GM12874 (cell line): ENCODE data around the gene SLC66A3.

ENCODE experiments used
- TF ChIP-seq, protein P1 (sequence below): IDR thresholded peaks from 2 replicates; pipeline ENCODE4 v1.5.1; 2011; ENCODE audit warnings: low read depth, mild to moderate bottlenecking, control low read depth, low read length, moderate library complexity; ENCODE audit not compliant: insufficient read depth

The SLC66A3 gene

DNA sequence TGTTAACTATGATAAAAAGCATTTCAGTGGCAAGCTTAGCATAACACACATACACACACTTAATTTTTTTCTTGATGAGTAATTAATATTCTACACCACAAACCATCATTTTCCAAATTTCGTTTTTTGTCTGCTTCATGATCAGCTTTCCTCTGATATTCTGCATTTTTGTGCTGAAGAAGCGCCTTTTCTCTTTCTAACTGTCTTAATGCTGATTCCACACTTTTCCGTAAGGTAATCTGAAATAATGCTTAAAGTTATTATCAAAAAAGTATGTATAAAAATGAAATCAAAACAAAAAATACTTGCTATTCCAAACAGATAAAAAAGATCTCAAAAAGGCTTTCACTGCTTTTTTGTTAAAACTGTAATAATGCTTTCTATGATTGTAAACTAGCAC is 60.1 kb downstream of the SLC66A3 start:
- TF ChIP-seq, protein P1, sequence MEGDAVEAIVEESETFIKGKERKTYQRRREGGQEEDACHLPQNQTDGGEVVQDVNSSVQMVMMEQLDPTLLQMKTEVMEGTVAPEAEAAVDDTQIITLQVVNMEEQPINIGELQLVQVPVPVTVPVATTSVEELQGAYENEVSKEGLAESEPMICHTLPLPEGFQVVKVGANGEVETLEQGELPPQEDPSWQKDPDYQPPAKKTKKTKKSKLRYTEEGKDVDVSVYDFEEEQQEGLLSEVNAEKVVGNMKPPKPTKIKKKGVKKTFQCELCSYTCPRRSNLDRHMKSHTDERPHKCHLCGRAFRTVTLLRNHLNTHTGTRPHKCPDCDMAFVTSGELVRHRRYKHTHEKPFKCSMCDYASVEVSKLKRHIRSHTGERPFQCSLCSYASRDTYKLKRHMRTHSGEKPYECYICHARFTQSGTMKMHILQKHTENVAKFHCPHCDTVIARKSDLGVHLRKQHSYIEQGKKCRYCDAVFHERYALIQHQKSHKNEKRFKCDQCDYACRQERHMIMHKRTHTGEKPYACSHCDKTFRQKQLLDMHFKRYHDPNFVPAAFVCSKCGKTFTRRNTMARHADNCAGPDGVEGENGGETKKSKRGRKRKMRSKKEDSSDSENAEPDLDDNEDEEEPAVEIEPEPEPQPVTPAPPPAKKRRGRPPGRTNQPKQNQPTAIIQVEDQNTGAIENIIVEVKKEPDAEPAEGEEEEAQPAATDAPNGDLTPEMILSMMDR, result no peak

DNA sequence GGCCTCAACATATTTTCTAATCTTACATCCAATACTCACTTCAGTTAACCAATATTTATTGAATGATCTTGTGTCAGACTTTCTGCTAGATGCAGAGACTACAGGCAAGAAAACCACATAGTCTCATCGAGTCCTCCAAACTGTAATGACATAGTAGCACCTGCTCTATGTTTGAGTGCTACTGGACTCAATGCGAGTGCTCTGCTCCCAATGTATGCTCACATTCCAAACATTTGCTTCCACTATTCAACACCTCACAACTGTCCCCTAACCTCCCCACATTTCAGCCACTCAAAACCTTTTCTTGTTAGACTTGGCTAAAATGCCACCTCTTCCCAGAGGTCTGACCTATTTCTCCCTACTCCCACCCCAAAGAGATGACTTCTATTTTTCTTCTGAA is 65.2 kb downstream of the SLC66A3 start:
- TF ChIP-seq, protein P1, result no peak

DNA sequence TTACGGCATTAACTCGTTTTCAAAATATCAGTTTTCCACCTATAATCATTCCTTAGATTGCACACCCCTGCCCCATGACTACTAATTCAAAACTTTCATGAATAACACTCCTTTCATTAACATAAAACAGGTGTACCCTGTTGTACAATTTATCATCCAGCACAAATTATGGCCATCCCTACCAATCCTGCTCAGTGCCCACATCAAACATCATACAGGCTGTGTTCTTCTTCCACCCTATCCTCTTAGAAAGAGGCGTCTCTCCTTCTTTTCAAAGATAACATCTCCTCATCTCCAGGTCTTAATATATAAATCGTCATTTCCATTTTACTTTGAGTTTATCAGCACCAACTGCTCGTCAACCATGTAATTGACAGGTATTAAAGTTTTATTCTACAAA is 67.6 kb downstream of the SLC66A3 start:
- TF ChIP-seq, protein P1, result no peak

DNA sequence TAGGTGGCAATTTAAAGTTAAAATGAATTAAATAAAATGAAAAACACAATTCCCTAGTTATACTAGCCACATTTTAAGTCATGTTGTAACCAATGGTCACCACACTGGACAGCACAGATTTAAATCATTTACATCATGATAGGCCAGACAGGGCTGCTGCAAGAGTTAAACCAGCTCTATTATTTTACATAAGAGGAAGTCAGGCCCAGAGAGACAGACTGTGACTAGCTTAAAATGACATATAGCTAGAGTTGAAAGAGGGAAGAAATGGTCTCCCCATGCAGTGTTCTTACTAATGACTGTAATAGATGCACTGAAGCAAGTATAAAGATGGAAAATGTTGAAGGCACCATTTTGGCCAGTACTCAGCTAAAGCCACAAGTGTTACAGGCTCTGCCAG is 69.6 kb downstream of the SLC66A3 start:
- TF ChIP-seq, protein P1, result no peak

DNA sequence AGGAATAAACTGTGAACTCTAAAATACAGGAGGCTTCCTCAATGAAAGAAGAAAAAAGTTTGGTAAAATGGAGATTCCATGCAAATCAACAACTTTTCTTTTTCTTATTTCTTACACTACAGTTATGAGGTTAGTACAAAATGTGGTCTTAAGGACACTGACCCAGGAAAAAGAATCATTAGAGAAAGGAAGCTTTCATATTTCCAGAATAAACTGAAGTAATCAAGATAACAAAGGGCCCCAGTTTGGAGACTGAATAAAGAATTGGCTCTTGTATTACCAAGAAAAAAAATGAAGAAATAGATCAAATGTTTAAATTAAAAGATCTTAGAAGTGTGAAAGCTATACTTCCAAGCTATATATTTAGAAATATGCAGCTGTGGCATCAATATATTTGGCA is 72.3 kb downstream of the SLC66A3 start:
- TF ChIP-seq, protein P1, result no peak
